Measurements from ENCODE around the gene TENM3.
A peak's percentile ranks its signal among the peaks of the same experiment; 100 is the strongest.
"Not testable (repeated sequence)": the region's sequence is repeated elsewhere in the genome, so short reads cannot be mapped to it uniquely, and the experiment has no call there.

Gene TENM3

GRCh38 chr4:182337366-182337765 is 94.2 kb downstream of the TENM3 start:
- DNase-seq = no peak

GRCh38 chr4:182338063-182338462 is 94.9 kb downstream of the TENM3 start:
- no peak for DNase-seq

GRCh38 chr4:182338746-182339145 is 95.5 kb downstream of the TENM3 start:
- no peak for DNase-seq

GRCh38 chr4:182339221-182339641 is 96.0 kb downstream of the TENM3 start:
- DNase-seq = no peak

GRCh38 chr4:182343453-182343852 is 100.3 kb downstream of the TENM3 start:
- DNase-seq = no peak

GRCh38 chr4:182344968-182345367 is 101.8 kb downstream of the TENM3 start:
- no peak for DNase-seq

GRCh38 chr4:182346250-182346649 is 103.0 kb downstream of the TENM3 start:
- no peak for DNase-seq

- DNase-seq = no peak
Observed at GRCh38 chr4:182346675-182347375, 103.6 kb downstream of the TENM3 start.

- DNase-seq = no peak
Observed at GRCh38 chr4:182348779-182349326, 105.7 kb downstream of the TENM3 start.

GRCh38 chr4:182350041-182350440 is 106.8 kb downstream of the TENM3 start:
- no peak for DNase-seq

GRCh38 chr4:182351485-182351884 is 108.3 kb downstream of the TENM3 start:
- no peak for DNase-seq

GRCh38 chr4:182354106-182354505 is 110.9 kb downstream of the TENM3 start:
- DNase-seq = no peak

- no peak for DNase-seq
Observed at GRCh38 chr4:182354867-182355266, 111.7 kb downstream of the TENM3 start.

- peak in 1 of 51 donors; percentile 15 for DNase-seq
Observed at GRCh38 chr4:182367153-182367552, 124.0 kb downstream of the TENM3 start.

GRCh38 chr4:182369211-182369610 is 126.0 kb downstream of the TENM3 start:
- no peak for DNase-seq

- no peak for DNase-seq
Observed at GRCh38 chr4:182370491-182370890, 127.3 kb downstream of the TENM3 start.

- DNase-seq = no peak
Observed at GRCh38 chr4:182380771-182381181, 137.6 kb downstream of the TENM3 start.

GRCh38 chr4:182382941-182383340 is 139.7 kb downstream of the TENM3 start:
- DNase-seq = no peak

- no peak for DNase-seq
Observed at GRCh38 chr4:182384631-182385091, 141.5 kb downstream of the TENM3 start.

GRCh38 chr4:182385897-182386296 is 142.7 kb downstream of the TENM3 start:
- DNase-seq = no peak

GRCh38 chr4:182386576-182386975 is 143.4 kb downstream of the TENM3 start:
- DNase-seq = not testable (repeated sequence)

- no peak for DNase-seq
Observed at GRCh38 chr4:182391111-182391684, 148.0 kb downstream of the TENM3 start.

- no peak for DNase-seq
Observed at GRCh38 chr4:182394181-182394580, 151.0 kb downstream of the TENM3 start.
